HL-60/S4 treated with retinoic acid at 250 ng/mL for 4 days and 3 days (cell line): ENCODE data around the gene GET4.
"Not testable (repeated sequence)": the region's sequence is repeated elsewhere in the genome, so short reads cannot be mapped to it uniquely, and the experiment has no call there.

Source experiments
- in situ Hi-C: fragments of 300-500 bp; cut with MboI; formaldehyde crosslinking; loops from 2 replicates; pipeline ENCODE4 v1.7.0; 2022; ENCODE audit warnings: low sequenced_read_pairs

GET4 gene

DNA sequence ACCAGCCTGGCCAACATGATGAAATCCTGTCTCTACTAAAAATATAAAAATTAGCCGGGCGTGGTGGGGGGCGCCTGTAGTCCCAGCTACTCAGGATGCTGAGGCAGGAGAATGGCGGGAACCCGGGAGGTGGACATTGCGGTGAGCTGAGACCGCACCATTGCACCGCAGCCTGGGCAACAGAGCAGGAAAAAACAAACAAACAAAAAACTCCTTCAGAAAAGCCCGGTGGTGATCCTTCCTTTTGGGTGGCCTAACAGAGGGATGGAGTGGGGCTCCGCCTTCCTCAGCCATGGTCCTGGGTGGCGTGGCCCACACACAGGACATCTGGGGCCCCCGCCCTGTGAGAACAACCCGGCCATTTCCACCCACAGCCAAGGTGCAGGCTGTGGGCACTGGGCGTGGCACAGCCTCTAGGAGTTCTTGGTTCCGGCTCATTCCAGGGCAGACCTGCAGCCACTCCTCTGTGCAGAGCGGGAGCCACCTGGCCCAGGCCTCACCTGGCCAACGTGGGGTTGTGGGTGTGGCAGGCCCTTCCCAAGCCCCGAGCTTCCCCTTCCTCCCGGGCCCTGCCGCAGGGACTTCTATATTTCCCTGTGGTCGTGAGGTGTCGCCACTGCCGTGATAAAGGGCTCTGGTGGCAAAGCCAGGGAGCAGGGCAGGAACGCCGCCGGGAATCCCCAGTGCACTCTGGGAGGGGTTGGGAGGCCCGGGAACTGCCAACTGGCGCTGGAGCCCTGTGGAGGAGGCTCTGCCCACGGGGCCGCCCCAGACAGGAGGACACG is 37.6 kb downstream of the GET4 start:
- in situ Hi-C loops: no loop called here

DNA sequence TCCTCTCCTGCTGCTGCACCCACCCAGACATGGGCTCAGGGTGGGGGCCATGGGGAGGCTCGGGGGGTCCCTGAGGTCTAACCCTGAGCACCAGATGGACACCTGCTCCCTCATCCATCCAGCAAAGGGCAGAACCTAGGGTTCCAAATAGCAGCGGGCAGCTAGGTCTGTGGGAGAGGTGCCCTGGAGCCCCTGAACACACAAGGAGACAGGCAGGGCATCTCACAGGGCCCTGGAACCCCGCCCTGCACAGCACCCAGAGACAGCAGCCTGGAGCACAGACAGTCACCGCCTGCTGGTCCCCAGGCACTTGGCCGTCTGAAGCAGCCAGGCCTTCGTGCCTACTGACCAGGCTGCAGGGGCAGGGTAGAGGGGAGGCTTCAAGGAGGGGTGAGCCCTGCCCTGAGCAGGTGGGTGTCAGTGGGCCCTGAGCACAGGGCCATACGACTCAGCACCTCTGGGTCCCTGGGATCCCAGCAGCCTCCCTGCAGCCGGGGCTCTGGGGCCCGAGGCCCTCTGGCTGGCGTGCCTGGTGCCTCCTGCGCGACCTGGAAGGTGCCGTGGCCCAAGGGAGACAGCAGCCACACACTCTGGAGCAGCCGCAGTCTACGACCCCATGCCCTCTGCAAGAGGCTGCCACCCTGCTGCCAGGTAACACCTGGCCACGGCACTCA is 38.3 kb downstream of the GET4 start:
- in situ Hi-C loops: no loop called here

GRCh38 chr7:915291-916218 is 39.2 kb downstream of the GET4 start:
- in situ Hi-C loops: no loop called here

GRCh38 chr7:916291-916941 is 40.1 kb downstream of the GET4 start:
- in situ Hi-C loops: no loop called here

DNA sequence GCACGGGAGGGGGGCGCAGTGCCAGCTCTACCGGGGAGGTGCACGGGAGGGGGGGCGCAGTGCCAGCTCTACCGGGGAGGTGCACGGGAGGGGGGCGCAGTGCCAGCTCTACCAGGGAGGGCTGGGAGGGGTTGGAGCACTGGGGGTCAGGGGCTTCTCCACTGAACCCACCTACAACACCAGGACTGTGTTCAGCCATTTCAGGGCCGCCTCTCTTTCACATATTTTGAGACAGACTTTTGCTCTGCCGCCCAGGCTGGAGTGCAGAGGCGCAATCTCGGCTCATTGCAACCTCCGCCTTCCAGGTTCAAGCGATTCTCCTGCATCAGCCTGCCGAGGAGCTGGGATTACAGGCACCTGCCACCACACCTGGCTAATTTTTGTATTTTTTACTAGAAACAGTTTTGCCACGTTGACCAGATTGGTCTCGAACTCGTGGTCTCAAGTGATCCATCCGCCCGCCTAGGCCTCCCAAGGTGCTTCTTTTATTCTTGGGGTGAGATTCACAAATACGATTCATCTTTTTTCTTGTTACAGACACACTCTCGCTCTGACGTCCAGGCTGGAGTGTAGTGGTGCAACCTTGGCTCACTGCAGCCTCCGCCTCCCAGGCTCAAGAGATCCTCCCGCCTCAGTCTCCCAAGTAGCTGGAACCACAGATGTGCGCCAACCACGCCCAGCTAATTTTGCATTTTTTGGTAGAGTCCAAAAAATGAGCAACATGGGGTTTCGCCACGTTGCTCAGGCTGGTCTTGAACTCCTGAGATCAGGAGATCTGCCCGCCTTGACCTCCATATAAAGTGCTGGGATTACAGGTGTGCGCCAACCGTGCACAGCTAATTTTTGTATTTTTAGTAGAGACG is 41.1 kb downstream of the GET4 start:
- in situ Hi-C loops: no loop called here

- in situ Hi-C loops: no loop called here
Observed at GRCh38 chr7:918118-918425, 41.7 kb downstream of the GET4 start.

DNA sequence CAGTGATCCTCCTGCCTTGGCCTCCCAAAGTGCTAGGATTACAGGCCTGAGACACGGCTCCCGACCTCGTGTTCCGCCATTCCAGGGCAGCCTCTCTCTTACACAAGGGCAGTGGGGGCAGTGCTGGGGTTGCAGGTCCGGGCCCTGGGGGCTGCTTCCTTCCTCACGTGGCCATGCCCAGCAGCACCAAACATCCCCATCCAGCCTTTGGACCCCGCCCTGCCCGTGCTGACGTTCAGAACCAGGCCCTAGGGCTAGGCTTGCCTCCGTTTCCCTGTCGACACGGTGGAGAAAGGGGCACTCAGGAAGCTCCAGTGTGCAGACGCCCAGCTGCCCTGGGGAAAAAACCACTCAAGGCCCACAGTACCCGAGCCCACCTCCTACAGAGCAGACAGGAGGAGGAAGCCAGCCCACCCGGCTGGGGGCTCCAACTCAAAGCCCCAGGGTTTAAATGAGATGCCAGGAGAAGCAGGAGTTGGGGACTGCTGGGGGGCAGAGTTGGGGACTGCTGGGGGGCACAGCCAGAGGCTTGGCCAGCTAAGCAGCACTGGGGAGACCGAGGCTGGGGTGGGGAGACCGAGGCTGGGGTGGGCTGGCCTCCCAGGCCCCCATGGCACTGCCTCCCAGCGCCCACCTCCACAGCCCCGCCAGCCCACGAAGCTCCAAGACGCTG is 42.2 kb downstream of the GET4 start:
- in situ Hi-C loops: no loop called here

DNA sequence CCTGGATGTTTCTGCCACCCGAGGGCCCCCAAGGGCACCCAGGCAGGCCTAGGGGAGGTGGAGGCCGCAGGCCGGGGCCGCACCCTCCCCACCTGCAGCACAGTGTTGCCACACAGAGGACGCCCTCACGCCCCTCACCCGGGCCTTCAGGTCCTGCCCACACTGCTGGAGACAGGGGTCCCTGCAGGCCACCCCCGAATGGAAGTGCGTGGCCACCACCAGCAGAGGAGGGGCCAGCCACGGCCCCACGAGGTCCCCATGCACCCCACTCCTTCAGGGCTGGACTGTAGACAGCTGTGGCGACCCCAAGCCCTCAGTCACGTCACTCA is 42.7 kb downstream of the GET4 start:
- in situ Hi-C loops: no loop called here

DNA sequence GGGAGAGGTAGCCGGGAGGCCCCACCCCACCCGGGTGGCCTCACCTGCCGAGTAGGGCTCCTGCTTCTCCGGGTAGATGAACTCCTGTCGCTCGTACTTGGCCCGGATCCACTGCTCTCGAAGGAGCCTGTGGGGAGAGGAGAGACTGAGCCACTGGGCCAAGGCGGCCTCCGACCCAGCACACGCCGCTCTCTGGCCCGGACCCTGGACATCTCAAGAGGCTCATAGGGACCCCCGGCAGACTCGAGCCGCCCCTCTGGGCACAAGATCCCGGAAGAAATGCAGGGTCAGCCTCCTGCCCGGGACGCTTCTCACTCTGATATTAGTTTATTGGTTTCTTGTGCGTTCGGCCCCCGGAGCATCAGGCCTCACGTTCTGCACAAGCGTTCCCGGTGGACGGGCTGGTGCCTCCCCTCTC is 43.6 kb downstream of the GET4 start:
- in situ Hi-C loops: no loop called here

DNA sequence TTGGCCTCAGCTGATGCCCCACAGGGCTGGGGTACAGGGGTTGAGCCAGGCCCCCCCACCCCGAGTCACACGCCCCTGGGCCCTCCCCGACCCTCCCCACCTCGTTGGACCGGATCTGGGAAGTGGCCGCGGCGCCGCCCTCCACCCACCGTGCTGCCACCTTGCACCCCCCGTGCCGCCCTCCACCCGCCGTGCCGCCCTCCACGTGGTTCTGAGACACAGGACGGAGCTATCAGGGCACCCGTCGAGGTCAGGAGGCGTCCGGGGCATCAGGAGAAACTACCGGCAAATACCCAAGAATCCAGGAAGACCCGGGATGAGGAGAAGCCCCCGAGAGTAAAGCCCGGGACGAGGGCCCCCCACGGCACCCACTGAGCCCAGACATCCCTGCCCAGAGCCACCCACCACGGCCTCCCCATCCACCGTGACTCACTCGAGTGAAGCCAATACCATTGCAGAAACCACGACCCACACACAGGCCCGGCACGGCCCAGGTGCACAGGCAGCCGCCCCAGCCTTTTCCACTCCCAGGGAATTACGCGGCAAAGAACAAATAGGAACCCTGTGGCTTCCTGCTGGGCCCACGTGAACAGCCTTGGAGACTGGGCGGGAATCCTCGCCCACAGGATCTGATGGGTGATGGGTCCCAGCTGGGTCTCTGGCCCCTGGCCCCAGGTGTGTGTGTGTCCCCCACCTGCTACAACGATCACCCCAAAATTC is 44.2 kb downstream of the GET4 start:
- in situ Hi-C loops: no loop called here

- in situ Hi-C loops: no loop called here
Observed at GRCh38 chr7:921071-921461, 44.7 kb downstream of the GET4 start.

DNA sequence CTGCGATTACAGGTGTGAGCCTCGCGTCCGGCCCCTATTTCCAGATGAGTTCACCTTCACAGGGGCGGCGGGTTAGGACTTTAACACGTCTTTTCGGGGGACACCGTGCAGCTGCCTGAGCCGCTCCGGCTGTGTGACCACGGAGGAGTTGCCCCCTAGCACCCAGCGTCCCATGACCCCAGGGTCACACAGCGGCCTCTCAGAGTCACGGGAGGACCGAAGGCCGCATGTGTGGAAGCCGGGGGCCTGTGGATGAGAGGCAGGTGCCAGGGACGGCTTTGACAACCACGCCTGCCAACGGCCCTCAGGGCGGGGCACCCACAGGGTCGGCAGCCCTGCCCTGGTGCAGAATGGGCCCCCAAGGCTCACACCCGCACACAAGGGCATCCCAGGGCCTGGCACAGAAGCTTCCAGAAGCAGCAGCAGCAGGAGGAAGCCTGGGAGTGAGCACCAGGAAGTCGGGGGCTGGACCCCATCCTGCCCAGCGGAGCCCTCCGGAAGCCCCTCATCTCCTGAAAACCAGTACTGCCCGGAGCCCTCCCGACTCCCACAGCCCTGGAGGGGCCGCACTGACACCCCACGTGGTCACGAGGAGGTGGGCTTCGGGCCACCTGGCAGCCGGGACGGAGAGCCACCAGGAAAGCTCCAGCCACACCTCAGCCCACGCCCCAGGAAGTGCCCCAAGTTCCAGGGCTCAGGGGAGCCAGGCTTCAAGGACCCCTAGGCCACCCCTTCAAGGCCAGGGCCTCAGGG is 45.4 kb downstream of the GET4 start:
- in situ Hi-C loops: no loop called here

DNA sequence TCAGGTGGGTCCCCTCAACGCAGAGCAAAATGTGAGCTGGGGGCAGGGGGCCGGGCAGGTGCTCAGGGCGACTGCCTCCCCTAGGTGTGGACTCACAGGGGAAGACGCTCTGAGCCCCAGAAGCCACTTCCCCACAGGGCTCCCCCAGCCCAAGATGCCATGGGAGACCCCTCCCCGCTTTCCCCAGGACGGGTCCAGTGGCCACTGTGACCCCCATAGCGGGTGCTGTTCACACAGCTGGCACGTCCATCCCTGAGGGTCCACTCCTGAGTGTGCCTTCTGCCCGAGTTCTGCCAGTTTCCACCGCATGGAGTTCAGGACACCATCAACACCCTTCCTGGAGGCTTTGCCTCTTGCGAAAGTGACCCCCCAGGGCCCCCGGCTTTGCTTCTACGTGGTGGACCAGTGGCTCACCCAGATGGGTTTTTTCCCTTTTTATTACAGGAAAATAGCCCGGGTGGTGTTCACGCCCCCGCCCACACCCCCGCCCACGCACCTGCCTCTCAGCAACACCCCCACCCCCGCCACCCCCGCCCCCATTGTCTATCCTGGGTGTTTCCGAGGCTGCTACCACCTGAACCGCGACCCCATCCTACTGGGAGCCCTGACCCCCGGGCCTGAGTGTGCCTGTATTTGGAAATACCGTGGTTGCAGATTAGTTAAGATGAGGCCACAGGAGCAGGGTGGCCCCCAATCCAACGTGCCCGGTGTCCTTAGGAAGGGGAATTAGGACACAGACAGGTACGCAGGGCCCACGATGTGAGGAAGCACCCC is 46.2 kb downstream of the GET4 start:
- in situ Hi-C loops: no loop called here

- in situ Hi-C loops: no loop called here
Observed at GRCh38 chr7:923108-924041, 47.0 kb downstream of the GET4 start.

GRCh38 chr7:924042-924441 is 47.7 kb downstream of the GET4 start:
- in situ Hi-C loops: not testable (repeated sequence)

GRCh38 chr7:924541-925231 is 48.3 kb downstream of the GET4 start:
- in situ Hi-C loops: no loop called here
